Mammary epithelial cell (primary cell): ENCODE data around the gene FAM181A.

Source experiments
- CTCF ChIP-seq, 2 donors: IDR thresholded peaks in 1 of 2; conservative IDR thresholded peaks in 1 of 2; 2 replicates each; pipeline ENCODE4 v1.5.1; 2011 to 2012; ENCODE audit warnings: inconsistent platforms in 2 of 2, low read length in 2 of 2, mild to moderate bottlenecking in 2 of 2, control low read depth in 1 of 2, low read depth in 1 of 2; ENCODE audit not compliant: insufficient read depth in 1 of 2; ENCODE audit errors: extremely low read depth in 1 of 2
- EZH2 ChIP-seq: IDR thresholded peaks from 2 replicates; pipeline ENCODE4 v1.6.1; 2012; ENCODE audit warnings: low read length, inconsistent platforms, borderline replicate concordance

- TF ChIP-seq CTCF (conservative IDR thresholded peaks at IDR 0.05 in 1 of 2, IDR thresholded peaks at IDR 0.05 in 1 of 2; ENCODE audit: extremely low read depth in 1 of 2, insufficient read depth in 1 of 2, low read depth in 1 of 2, low read length in 2 of 2) (no peak), EZH2 (no peak)
These were observed 1.3 kb downstream of the FAM181A start for GRCh38 chr14:93928184-93929047.
